ENCODE data around the gene ABCC3. TPM values are rescaled to one million over a fixed set of nuclear protein-coding genes. Genes with fewer than 3 reads are reported as not detected.

The ABCC3 gene
- total and polyA plus RNA-seq, 2 of the 8 experiments (the other 6 are each of a cell fraction or from before 2014, with no cell fraction given) = 0.35 to 0.37 TPM

- TF ChIP-seq CTCF (IDR thresholded peaks at IDR 0.05; ENCODE audit: control extremely low read depth in 1 of 3, insufficient read depth in 1 of 3, low read depth in 1 of 3, low read length in 3 of 3) (no peak), MAFK (IDR thresholded peaks at IDR 0.05; ENCODE audit: low read depth, low read length) (no peak), SP4 (IDR thresholded peaks at IDR 0.05; ENCODE audit: low read length) (no peak), BACH1 (IDR thresholded peaks at IDR 0.05; ENCODE audit: low read length) (no peak), RFX5 (IDR thresholded peaks at IDR 0.05; ENCODE audit: borderline replicate concordance, low read depth, low read length) (no peak)
Observed at GRCh38 chr17:50589095-50589705, 45.5 kb upstream of the ABCC3 start (continued).

All from H1 (cell line).